Ammon's horn (tissue), 1 donor: ENCODE results near the gene NCLN.
"Not testable (repeated sequence)": the region's sequence is repeated elsewhere in the genome, so short reads cannot be mapped to it uniquely, and the experiment has no call there.

Source experiments
- DNase-seq: peaks from one replicate; pipeline ENCODE4 v3.0.0-alpha.2; 2016; ENCODE audit warnings: low spot score

NCLN gene

GRCh38 chr19:3185461-3186159 lies at the start of gene NCLN:
TSS of gene NCLN (plus strand) at chr19:3185930. CDS start at chr19:3186031, 101 bp downstream.
- DNase-seq: peak; percentile 98

GRCh38 chr19:3135961-3136683 lies 49.6 kb upstream of the NCLN start, which contains the start of gene GNA15:
TSS of gene GNA15 (plus strand) at chr19:3136033. CDS start at chr19:3136451, 418 bp downstream.
- DNase-seq: no peak

GRCh38 chr19:3136684-3137055 lies 49.1 kb upstream of the NCLN start:
- DNase-seq: no peak

GRCh38 chr19:3137119-3137518 lies 48.6 kb upstream of the NCLN start:
- DNase-seq: no peak

GRCh38 chr19:3138268-3138667 lies 47.5 kb upstream of the NCLN start:
- DNase-seq: no peak

GRCh38 chr19:3140667-3141038 lies 45.1 kb upstream of the NCLN start:
- no peak for DNase-seq

GRCh38 chr19:3142292-3142670 lies 43.4 kb upstream of the NCLN start:
- no peak for DNase-seq

GRCh38 chr19:3142781-3143337 lies 42.9 kb upstream of the NCLN start:
- DNase-seq: no peak

- DNase-seq: peak; percentile 57
Measured at GRCh38 chr19:3145909-3146676, 39.6 kb upstream of the NCLN start.

- DNase-seq: no peak
Measured at GRCh38 chr19:3146677-3147100, 39.0 kb upstream of the NCLN start.

- DNase-seq: no peak
Measured at GRCh38 chr19:3148503-3148902, 37.2 kb upstream of the NCLN start.

- no peak for DNase-seq
Measured at GRCh38 chr19:3149089-3149488, 36.6 kb upstream of the NCLN start.

- DNase-seq: no peak
Measured at GRCh38 chr19:3149526-3150505, 35.9 kb upstream of the NCLN start.

- no peak for DNase-seq
Measured at GRCh38 chr19:3150739-3151329, 34.9 kb upstream of the NCLN start.

GRCh38 chr19:3151563-3152418 lies 33.9 kb upstream of the NCLN start:
- DNase-seq: no peak

- DNase-seq: no peak
Measured at GRCh38 chr19:3152419-3152780, 33.3 kb upstream of the NCLN start.

- DNase-seq: no peak
Measured at GRCh38 chr19:3153286-3154230, 32.2 kb upstream of the NCLN start.

- DNase-seq: not testable (repeated sequence)
Measured at GRCh38 chr19:3154447-3154846, 31.3 kb upstream of the NCLN start.
